ENCODE data around the gene GPRIN1.

GRCh38 chr5:176593273-176593869 is 16.6 kb downstream of the GPRIN1 start:
- TF ChIP-seq ZNF311 (tag by site-specific recombination; IDR thresholded peaks at IDR 0.05; ENCODE audit: borderline replicate concordance) (no peak), CTCF (tag by site-specific recombination; IDR thresholded peaks at IDR 0.05) (no peak), GLI4 (tag by site-specific recombination; IDR thresholded peaks at IDR 0.05) (no peak)
